Prostate gland (tissue), 1 donor: ENCODE data around the gene KCNN3.

Experiments used
- POLR2A ChIP-seq: fragments of 450-650 bp; IDR thresholded peaks from one replicate; pipeline ENCODE4 v1.6.1; 2016; ENCODE audit warnings: antibody characterized with exemption, mild to moderate bottlenecking
- POLR2AphosphoS5 ChIP-seq: sonication (generic); formaldehyde crosslinking; IDR thresholded peaks from one replicate; pipeline ENCODE4 v1.6.1; 2017; ENCODE audit warnings: antibody characterized with exemption

DNA sequence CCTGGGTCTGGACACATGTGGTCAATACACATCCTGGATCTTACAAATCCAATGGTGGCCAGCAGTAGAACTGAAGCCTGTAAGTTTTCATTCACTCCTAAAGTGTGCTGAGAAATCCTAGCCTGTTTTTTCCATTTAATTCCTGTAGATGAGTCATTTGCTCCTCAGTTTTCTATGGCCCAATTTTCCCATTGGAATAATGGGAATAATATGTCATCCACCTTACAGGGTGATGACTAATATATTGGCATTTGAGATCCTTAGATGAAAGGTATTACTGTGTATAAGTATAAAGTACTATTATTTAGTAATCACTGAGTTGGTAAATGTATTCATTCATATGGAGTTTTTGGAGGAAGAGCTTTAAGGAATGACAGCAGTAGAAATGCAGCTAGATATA lies 172.4 kb downstream of the KCNN3 start:
- TF ChIP-seq POLR2AphosphoS5, result no peak
- TF ChIP-seq POLR2A, result no peak
